ENCODE measurements around the gene ENTHD1.

GRCh38 chr22:39937906-39938305 lies 44.3 kb upstream of the ENTHD1 start:
- TF ChIP-seq CTCF (conservative IDR thresholded peaks at IDR 0.05; ENCODE audit: low read depth, low read length): no peak
- no peak for TF ChIP-seq MAZ (IDR thresholded peaks at IDR 0.05; ENCODE audit: borderline replicate concordance, low read depth, low read length)
- no peak for TF ChIP-seq FOS (IDR thresholded peaks at IDR 0.05; ENCODE audit: low read depth, low read length)
